KMS-11 (cell line): ENCODE results near the gene OLIG3.

Experiments used
- H2AFZ ChIP-seq: fragments of 200-600 bp; sonication (generic); 2 replicates; pipeline ENCODE4 v1.6.1; 2016; ENCODE audit warnings: antibody characterized with exemption, mixed run types, low read depth
- H3K27ac ChIP-seq: fragments of 200-600 bp; sonication (generic); 2 replicates; pipeline ENCODE4 v1.6.1; 2016; ENCODE audit warnings: mild to moderate bottlenecking, mixed run types
- H3K27me3 ChIP-seq: fragments of 200-600 bp; sonication (generic); 2 replicates; pipeline ENCODE4 v1.6.1; 2017; ENCODE audit warnings: mild to moderate bottlenecking, low read depth, mixed run types, moderate library complexity; ENCODE audit not compliant: insufficient read depth
- H3K36me3 ChIP-seq: fragments of 200-600 bp; sonication (generic); 2 replicates; pipeline ENCODE4 v1.6.1; 2017; ENCODE audit warnings: mild to moderate bottlenecking, mixed run types; ENCODE audit not compliant: insufficient read depth
- H3K4me1 ChIP-seq: fragments of 200-600 bp; sonication (generic); 2 replicates; pipeline ENCODE4 v1.6.1; 2016; ENCODE audit warnings: mild to moderate bottlenecking, low read depth, mixed run types; ENCODE audit not compliant: poor library complexity, severe bottlenecking
- H3K4me2 ChIP-seq: fragments of 200-600 bp; sonication (generic); 2 replicates; pipeline ENCODE4 v1.7.0; 2016; ENCODE audit warnings: mild to moderate bottlenecking, mixed run types
- H3K4me3 ChIP-seq: fragments of 200-600 bp; sonication (generic); IDR thresholded peaks from 2 replicates; pipeline ENCODE4 v1.6.1; 2017; ENCODE audit warnings: low read depth, low read length, mixed read lengths; ENCODE audit not compliant: insufficient read depth
- H3K79me2 ChIP-seq: fragments of 200-600 bp; sonication (generic); 2 replicates; pipeline ENCODE4 v1.6.1; 2016; ENCODE audit warnings: low read depth, mixed run types; ENCODE audit not compliant: insufficient read depth
- H3K9ac ChIP-seq: fragments of 200-600 bp; sonication (generic); 2 replicates; pipeline ENCODE4 v1.6.1; 2016; ENCODE audit warnings: mild to moderate bottlenecking, mixed run types
- H4K20me1 ChIP-seq: fragments of 200-600 bp; sonication (generic); 2 replicates; pipeline ENCODE4 v1.6.1; 2016; ENCODE audit warnings: mild to moderate bottlenecking, mixed run types; ENCODE audit not compliant: insufficient read depth
- CTCF ChIP-seq: fragments of 200-600 bp; sonication (generic); conservative IDR thresholded peaks from 2 replicates; pipeline ENCODE4 v1.6.1; 2017; ENCODE audit warnings: low read depth, mild to moderate bottlenecking, antibody characterized with exemption, low read length, moderate library complexity, mixed read lengths

Gene OLIG3

GRCh38 chr6:137494988-137495702 is 951 bp upstream of the OLIG3 start:
- H3K9ac ChIP-seq, result no peak overlapping the region
- no peak overlapping the region for H2AFZ ChIP-seq
- H3K4me3 ChIP-seq, result no peak overlapping the region
- no peaks in the 10 kb centered on the region for H4K20me1 ChIP-seq
- no peaks in the 10 kb centered on the region for H3K36me3 ChIP-seq
- no peaks in the 10 kb centered on the region for H3K4me1 ChIP-seq
- H3K27ac ChIP-seq, result no peak overlapping the region
- TF ChIP-seq CTCF, result no peak
- no peaks in the 10 kb centered on the region for H3K79me2 ChIP-seq
- H3K27me3 ChIP-seq, result no peaks in the 10 kb centered on the region
- H3K4me2 ChIP-seq, result no peak overlapping the region

GRCh38 chr6:137493218-137494038 is 766 bp downstream of the OLIG3 start:
- no peak overlapping the region for H3K9ac ChIP-seq
- H3K4me3 ChIP-seq, result no peak overlapping the region
- no peak overlapping the region for H2AFZ ChIP-seq
- H3K4me1 ChIP-seq, result no peaks in the 10 kb centered on the region
- H3K79me2 ChIP-seq, result no peaks in the 10 kb centered on the region
- H3K36me3 ChIP-seq, result no peaks in the 10 kb centered on the region
- H3K27ac ChIP-seq, result no peak overlapping the region
- H4K20me1 ChIP-seq, result no peaks in the 10 kb centered on the region
- no peaks in the 10 kb centered on the region for H3K27me3 ChIP-seq
- H3K4me2 ChIP-seq, result no peak overlapping the region
- TF ChIP-seq CTCF, result no peak

- Histone ChIP-seq H4K20me1 (no peaks in the 10 kb centered on the region), H3K79me2 (no peaks in the 10 kb centered on the region), H3K9ac (no peak overlapping the region), H3K27ac (no peak overlapping the region), H3K4me3 (no peak overlapping the region), H2AFZ (no peak overlapping the region), H3K4me2 (no peak overlapping the region), H3K36me3 (no peaks in the 10 kb centered on the region), H3K27me3 (no peaks in the 10 kb centered on the region), H3K4me1 (no peaks in the 10 kb centered on the region)
- no peak for TF ChIP-seq CTCF
Measured at GRCh38 chr6:137492289-137493217, 1.6 kb downstream of the OLIG3 start.

GRCh38 chr6:137491478-137491877 is 2.7 kb downstream of the OLIG3 start:
- no peak for TF ChIP-seq CTCF
- Histone ChIP-seq H2AFZ (no peak overlapping the region), H3K27me3 (no peaks in the 10 kb centered on the region), H3K27ac (no peak overlapping the region), H3K9ac (no peak overlapping the region), H3K4me1 (no peaks in the 10 kb centered on the region), H3K4me3 (no peak overlapping the region), H4K20me1 (no peaks in the 10 kb centered on the region), H3K4me2 (no peak overlapping the region), H3K36me3 (no peaks in the 10 kb centered on the region), H3K79me2 (no peaks in the 10 kb centered on the region)
